ENCODE measurements around the gene RGS6. TPM values are rescaled to one million over a fixed set of nuclear protein-coding genes. Genes with fewer than 3 reads are reported as not detected.

The RGS6 gene
- total RNA-seq, 4 donors from 2014 or later = 0.50 to 6.5 (median 4.7) TPM

- Histone ChIP-seq H3K36me3 (no peaks in the 10 kb centered on the region), H3K27ac (no peak overlapping the region), H3K4me1 (no peaks in the 10 kb centered on the region), H3K9me3 (peaks cover 0 to 7% (median 0%) of the 10 kb centered on the region in 3 donors), H3K27me3 (no peaks in the 10 kb centered on the region), H3K4me3 (no peak overlapping the region)
- no peak for ATAC-seq
- TF ChIP-seq POLR2A (IDR thresholded peaks at IDR 0.05) (no peak), POLR2AphosphoS5 (IDR thresholded peaks at IDR 0.05) (no peak), EP300 (IDR thresholded peaks at IDR 0.05) (no peak)
- TF ChIP-seq, protein P1, sequence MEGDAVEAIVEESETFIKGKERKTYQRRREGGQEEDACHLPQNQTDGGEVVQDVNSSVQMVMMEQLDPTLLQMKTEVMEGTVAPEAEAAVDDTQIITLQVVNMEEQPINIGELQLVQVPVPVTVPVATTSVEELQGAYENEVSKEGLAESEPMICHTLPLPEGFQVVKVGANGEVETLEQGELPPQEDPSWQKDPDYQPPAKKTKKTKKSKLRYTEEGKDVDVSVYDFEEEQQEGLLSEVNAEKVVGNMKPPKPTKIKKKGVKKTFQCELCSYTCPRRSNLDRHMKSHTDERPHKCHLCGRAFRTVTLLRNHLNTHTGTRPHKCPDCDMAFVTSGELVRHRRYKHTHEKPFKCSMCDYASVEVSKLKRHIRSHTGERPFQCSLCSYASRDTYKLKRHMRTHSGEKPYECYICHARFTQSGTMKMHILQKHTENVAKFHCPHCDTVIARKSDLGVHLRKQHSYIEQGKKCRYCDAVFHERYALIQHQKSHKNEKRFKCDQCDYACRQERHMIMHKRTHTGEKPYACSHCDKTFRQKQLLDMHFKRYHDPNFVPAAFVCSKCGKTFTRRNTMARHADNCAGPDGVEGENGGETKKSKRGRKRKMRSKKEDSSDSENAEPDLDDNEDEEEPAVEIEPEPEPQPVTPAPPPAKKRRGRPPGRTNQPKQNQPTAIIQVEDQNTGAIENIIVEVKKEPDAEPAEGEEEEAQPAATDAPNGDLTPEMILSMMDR (IDR thresholded peaks at IDR 0.05) = no peak
- 73 to 82% methylated on average over 6 to 7 of the region's 8 CpGs for WGBS, 2 donors (ENCODE audit: low coverage in 1 of 2)
Observed at GRCh38 chr14:72478471-72478893, 546.3 kb downstream of the RGS6 start.

DNA sequence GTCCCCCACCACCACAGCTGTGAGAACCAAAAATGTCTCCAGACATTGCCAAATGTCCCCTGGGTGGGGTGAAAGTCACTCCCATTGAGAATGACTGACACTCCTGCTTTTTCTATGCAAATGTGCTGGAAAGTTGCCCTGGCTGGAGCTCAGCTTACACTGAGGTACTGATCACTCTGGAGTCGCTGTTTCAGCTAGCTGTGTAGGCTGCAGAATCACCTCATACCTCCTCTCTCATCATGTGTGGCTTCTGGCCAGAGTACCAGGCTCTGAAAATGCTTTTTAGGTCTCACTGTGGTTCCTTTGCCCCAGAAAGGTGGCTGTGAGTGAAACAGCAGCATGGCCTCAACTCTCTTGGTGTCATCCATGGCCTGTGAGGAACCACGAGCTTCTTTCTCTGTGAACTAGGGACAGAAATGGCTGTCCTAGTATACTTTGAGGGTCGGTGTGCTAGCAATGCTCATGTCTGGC is 547.3 kb downstream of the RGS6 start:
- Histone ChIP-seq H3K9me3 (peaks cover 0 to 7% (median 0%) of the 10 kb centered on the region in 3 donors), H3K4me1 (no peaks in the 10 kb centered on the region), H3K27ac (no peak overlapping the region), H3K4me3 (no peak overlapping the region), H3K36me3 (no peaks in the 10 kb centered on the region), H3K27me3 (no peaks in the 10 kb centered on the region)
- 80 to 83% methylated on average over 1 to 3 of the region's 3 CpGs for WGBS, 2 donors (ENCODE audit: low coverage in 1 of 2)
- TF ChIP-seq POLR2A (IDR thresholded peaks at IDR 0.05) = no peak
- TF ChIP-seq, protein P1 (IDR thresholded peaks at IDR 0.05) = no peak
- TF ChIP-seq EP300 (IDR thresholded peaks at IDR 0.05) = no peak
- TF ChIP-seq POLR2AphosphoS5 (IDR thresholded peaks at IDR 0.05) = no peak
- ATAC-seq = no peak

- TF ChIP-seq EP300 (IDR thresholded peaks at IDR 0.05) (no peak), POLR2AphosphoS5 (IDR thresholded peaks at IDR 0.05) (no peak), POLR2A (IDR thresholded peaks at IDR 0.05) (no peak)
- TF ChIP-seq, protein P1 (IDR thresholded peaks at IDR 0.05) = no peak
- ATAC-seq = no peak
- 53 to 55% methylated on average over 4 to 5 of the region's 13 CpGs for WGBS, 2 donors (ENCODE audit: low coverage in 1 of 2)
- H3K9me3 ChIP-seq = peaks cover 0 to 7% (median 0%) of the 10 kb centered on the region in 3 donors
- no peaks in the 10 kb centered on the region for H3K36me3 ChIP-seq
- no peaks in the 10 kb centered on the region for H3K4me1 ChIP-seq
- no peak overlapping the region for H3K27ac ChIP-seq
- no peaks in the 10 kb centered on the region for H3K27me3 ChIP-seq
- no peak overlapping the region for H3K4me3 ChIP-seq
Observed at GRCh38 chr14:72480464-72481243, 548.4 kb downstream of the RGS6 start.

- Histone ChIP-seq H3K27me3 (no peaks in the 10 kb centered on the region), H3K27ac (no peak overlapping the region), H3K4me3 (no peak overlapping the region), H3K4me1 (no peaks in the 10 kb centered on the region), H3K9me3 (peaks cover 0 to 12% (median 0%) of the 10 kb centered on the region in 3 donors), H3K36me3 (no peaks in the 10 kb centered on the region)
- WGBS, 2 donors (ENCODE audit: low coverage in 1 of 2) = 76 to 92% methylated on average over 2 to 3 of the region's 3 CpGs
- ATAC-seq = no peak
- TF ChIP-seq, protein P1 (IDR thresholded peaks at IDR 0.05) = no peak
- no peak for TF ChIP-seq EP300 (IDR thresholded peaks at IDR 0.05)
Observed at GRCh38 chr14:72483311-72483710, 551.1 kb downstream of the RGS6 start.

DNA sequence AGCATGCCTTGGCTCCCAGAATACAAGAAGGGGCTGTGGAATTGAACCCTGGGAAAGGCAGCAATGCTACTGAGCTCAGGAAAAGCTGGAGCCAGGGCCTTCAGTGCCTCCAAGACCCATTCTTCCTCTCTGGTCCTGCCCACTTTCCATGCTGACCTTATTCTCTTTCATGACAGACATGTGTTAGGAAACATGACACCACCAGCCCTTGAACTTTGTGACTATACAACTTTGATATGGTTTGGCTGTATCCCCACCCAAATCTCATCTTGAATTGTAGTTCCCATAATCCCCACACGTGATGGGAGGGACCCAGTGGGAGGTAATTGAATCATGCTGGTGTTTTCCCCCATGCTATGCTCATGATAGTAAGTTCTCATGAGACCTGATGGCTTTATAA is 553.5 kb downstream of the RGS6 start:
- Histone ChIP-seq H3K36me3 (no peaks in the 10 kb centered on the region), H3K27ac (no peak overlapping the region), H3K4me1 (no peaks in the 10 kb centered on the region), H3K27me3 (no peaks in the 10 kb centered on the region), H3K4me3 (no peak overlapping the region), H3K9me3 (peaks cover 0 to 18% (median 0%) of the 10 kb centered on the region in 3 donors)
- ATAC-seq = no peak
- WGBS, 2 donors (ENCODE audit: low coverage in 1 of 2) = 43% methylated on average over 1 of the region's 1 CpG; no CpG with 5 or more reads in 1 of the 2 donors
- TF ChIP-seq EP300 (IDR thresholded peaks at IDR 0.05) = no peak
- no peak for TF ChIP-seq POLR2AphosphoS5 (IDR thresholded peaks at IDR 0.05)
- no peak for TF ChIP-seq POLR2A (IDR thresholded peaks at IDR 0.05)
- TF ChIP-seq, protein P1 (IDR thresholded peaks at IDR 0.05) = no peak
